HG03175 (cell line): ENCODE results near the gene PPP1R9B.

Experiments
- ATAC-seq: cut with Tn5 transposase; IDR thresholded peaks from one replicate; pipeline ENCODE4 v1.9.1; 2021; ENCODE audit warnings: mild to moderate bottlenecking, moderate library complexity; ENCODE audit not compliant: unreplicated experiment

Gene PPP1R9B

GRCh38 chr17:50157891-50158290, 7.4 kb upstream of the PPP1R9B start:
- ATAC-seq, result no peak

GRCh38 chr17:50155115-50155819, 4.8 kb upstream of the PPP1R9B start:
- no peak for ATAC-seq

GRCh38 chr17:50154604-50155003, 4.1 kb upstream of the PPP1R9B start:
- ATAC-seq, result no peak

- ATAC-seq, result no peak
Observed at GRCh38 chr17:50153650-50154575, 3.4 kb upstream of the PPP1R9B start.

- no peak for ATAC-seq
Observed at GRCh38 chr17:50152736-50153135, 2.3 kb upstream of the PPP1R9B start.

GRCh38 chr17:50151937-50152547, 1.6 kb upstream of the PPP1R9B start:
- no peak for ATAC-seq

GRCh38 chr17:50151041-50151936, 812 bp upstream of the PPP1R9B start:
- peak; percentile 49 for ATAC-seq

- ATAC-seq, result no peak
Observed at GRCh38 chr17:50149417-50150353, 792 bp downstream of the PPP1R9B start.

- peak; percentile 2 for ATAC-seq
Observed at GRCh38 chr17:50149091-50149416, 1.4 kb downstream of the PPP1R9B start.

- peak; percentile 32 for ATAC-seq
Observed at GRCh38 chr17:50148226-50149090, 2.0 kb downstream of the PPP1R9B start.

- ATAC-seq, result no peak
Observed at GRCh38 chr17:50147841-50148225, 2.6 kb downstream of the PPP1R9B start.

GRCh38 chr17:50146927-50147665, 3.4 kb downstream of the PPP1R9B start:
- no peak for ATAC-seq

GRCh38 chr17:50146230-50146926, 4.1 kb downstream of the PPP1R9B start:
- no peak for ATAC-seq

- no peak for ATAC-seq
Observed at GRCh38 chr17:50145532-50146229, 4.8 kb downstream of the PPP1R9B start.

GRCh38 chr17:50144845-50145531, 5.5 kb downstream of the PPP1R9B start:
- ATAC-seq, result no peak

GRCh38 chr17:50144355-50144754, 6.1 kb downstream of the PPP1R9B start:
- ATAC-seq, result no peak
